ENCODE results near the gene ZNF91. TPM values are rescaled to one million over a fixed set of nuclear protein-coding genes. Genes with fewer than 3 reads are reported as not detected.
"Not testable (repeated sequence)": the region's sequence is repeated elsewhere in the genome, so short reads cannot be mapped to it uniquely, and the experiment has no call there.

Gene ZNF91
- total RNA-seq, 1 experiment from 2014 or later, result 19.0 TPM

DNA sequence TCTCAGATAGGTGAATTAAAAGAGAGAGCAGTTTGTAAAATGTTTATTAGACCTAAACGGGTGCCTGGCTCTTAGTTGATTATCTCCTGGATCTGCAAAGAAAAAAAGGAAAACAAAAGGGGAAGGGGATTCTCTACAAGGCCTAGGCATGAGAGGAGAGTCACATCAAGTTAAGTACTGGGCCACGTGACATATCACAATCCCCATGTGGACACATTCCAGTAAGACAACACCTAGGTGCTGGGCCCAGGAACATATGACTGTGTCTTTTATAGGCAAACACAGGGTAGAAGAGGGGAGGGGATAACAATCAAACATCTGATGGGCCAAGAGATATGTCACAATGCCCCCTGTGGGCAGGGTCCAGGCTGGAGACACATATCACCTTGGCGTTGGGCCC is 4.2 kb upstream of the ZNF91 start:
- H3K27ac Mint-ChIP-seq (ENCODE audit: unreplicated experiment), result no peak overlapping the region
- peaks cover 10% of the 10 kb centered on the region for H3K36me3 Mint-ChIP-seq (ENCODE audit: insufficient read depth, unreplicated experiment)
- TF ChIP-seq, protein P1, sequence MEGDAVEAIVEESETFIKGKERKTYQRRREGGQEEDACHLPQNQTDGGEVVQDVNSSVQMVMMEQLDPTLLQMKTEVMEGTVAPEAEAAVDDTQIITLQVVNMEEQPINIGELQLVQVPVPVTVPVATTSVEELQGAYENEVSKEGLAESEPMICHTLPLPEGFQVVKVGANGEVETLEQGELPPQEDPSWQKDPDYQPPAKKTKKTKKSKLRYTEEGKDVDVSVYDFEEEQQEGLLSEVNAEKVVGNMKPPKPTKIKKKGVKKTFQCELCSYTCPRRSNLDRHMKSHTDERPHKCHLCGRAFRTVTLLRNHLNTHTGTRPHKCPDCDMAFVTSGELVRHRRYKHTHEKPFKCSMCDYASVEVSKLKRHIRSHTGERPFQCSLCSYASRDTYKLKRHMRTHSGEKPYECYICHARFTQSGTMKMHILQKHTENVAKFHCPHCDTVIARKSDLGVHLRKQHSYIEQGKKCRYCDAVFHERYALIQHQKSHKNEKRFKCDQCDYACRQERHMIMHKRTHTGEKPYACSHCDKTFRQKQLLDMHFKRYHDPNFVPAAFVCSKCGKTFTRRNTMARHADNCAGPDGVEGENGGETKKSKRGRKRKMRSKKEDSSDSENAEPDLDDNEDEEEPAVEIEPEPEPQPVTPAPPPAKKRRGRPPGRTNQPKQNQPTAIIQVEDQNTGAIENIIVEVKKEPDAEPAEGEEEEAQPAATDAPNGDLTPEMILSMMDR (IDR thresholded peaks at IDR 0.05; ENCODE audit: unreplicated experiment), result no peak
- no peak for DNase-seq
- CTCF ChIA-PET, result no interaction called here
- no peaks in the 10 kb centered on the region for H3K4me1 Mint-ChIP-seq (ENCODE audit: low read depth, unreplicated experiment)
- BruUV-seq (replicated peaks), result no TSS peak
- intact Hi-C loops (cut with micrococcal nuclease; ENCODE audit: unreplicated experiment), result no loop called here
- no peaks in the 10 kb centered on the region for H3K9me3 Mint-ChIP-seq (ENCODE audit: low read depth, unreplicated experiment)
- no peak overlapping the region for H3K4me3 Mint-ChIP-seq (ENCODE audit: low read depth, unreplicated experiment)
- no peaks in the 10 kb centered on the region for H3K27me3 Mint-ChIP-seq (ENCODE audit: unreplicated experiment)

DNA sequence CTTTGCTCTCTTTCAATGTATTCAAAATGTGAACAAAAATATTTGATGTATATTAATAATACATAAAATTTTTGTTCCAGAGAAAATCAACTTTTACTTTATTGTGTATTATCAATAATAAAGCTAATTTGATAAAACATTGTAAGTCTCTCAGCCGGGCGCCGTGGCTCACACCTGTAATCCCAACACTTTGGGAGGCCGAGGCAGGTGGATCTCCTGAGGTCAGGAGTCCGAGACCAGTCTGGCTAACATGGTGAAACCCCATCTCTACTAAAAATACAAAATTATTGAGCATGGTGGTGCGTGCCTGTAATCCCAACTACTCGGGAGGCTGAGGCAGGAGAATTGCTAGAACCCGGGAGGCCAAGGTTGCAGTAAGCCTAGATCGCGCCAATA is 449 bp upstream of the ZNF91 start:
- BruUV-seq (replicated peaks); H3K4me1 Mint-ChIP-seq (ENCODE audit: low read depth, unreplicated experiment); intact Hi-C loops (cut with micrococcal nuclease; ENCODE audit: unreplicated experiment); H3K27ac Mint-ChIP-seq (ENCODE audit: unreplicated experiment); H3K27me3 Mint-ChIP-seq (ENCODE audit: unreplicated experiment); H3K9me3 Mint-ChIP-seq (ENCODE audit: low read depth, unreplicated experiment); DNase-seq: not testable (repeated sequence)
- CTCF ChIA-PET, result interaction anchor here (1.1 kb wide), 1 partner anchor 13 kb away, joined by 3 read pairs; no protein-coding TSS in a partner anchor
- peaks cover 30% of the 10 kb centered on the region for H3K36me3 Mint-ChIP-seq (ENCODE audit: insufficient read depth, unreplicated experiment)
- peak overlapping the region; percentile 80 for H3K4me3 Mint-ChIP-seq (ENCODE audit: low read depth, unreplicated experiment)

DNA sequence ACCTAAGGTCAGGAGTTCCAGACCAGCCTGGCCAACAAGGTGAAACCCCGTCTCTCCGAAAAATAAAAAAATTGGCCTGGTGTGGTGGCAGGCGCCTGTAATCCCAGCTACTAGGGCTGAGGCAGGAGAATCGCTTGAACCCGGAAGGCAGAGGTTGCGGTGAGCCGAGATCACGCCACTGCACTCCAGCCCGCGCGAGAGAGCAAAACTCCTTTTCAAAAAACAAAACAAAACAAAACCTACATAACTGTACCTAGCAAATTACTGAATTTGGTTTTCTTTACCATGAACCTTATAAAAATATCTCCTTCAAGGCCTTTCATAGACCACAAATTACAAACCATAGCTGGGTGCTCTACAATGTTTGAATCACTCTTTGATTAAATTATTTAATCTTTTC is 760 bp downstream of the ZNF91 start:
- no TSS peak for BruUV-seq (replicated peaks)
- peaks cover 30% of the 10 kb centered on the region for H3K36me3 Mint-ChIP-seq (ENCODE audit: insufficient read depth, unreplicated experiment)

DNA sequence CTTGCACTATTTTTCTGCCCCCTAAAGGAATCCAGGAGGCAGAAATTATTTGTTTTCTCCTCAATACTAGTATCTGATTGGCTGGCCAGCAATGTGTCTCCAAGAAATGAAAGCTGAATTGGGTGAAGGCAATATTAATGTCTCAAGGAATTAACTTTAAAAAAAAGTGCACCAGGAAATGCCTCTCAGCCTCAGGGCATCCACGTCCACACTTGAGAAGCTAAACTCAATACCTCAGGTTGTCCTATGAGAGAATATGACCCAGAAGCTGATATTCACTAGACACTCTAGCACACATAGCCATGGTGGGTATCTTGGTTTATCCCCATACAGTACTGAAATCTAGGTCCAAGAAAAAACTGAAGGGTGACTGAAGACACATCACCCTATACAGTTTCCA is 2.1 kb downstream of the ZNF91 start:
- DNase-seq, result no peak
- H3K4me3 Mint-ChIP-seq (ENCODE audit: low read depth, unreplicated experiment), result no peak overlapping the region
- H3K4me1 Mint-ChIP-seq (ENCODE audit: low read depth, unreplicated experiment), result no peaks in the 10 kb centered on the region
- no TSS peak for BruUV-seq (replicated peaks)
- TF ChIP-seq, protein P1 (IDR thresholded peaks at IDR 0.05; ENCODE audit: unreplicated experiment), result no peak
- intact Hi-C loops (cut with micrococcal nuclease; ENCODE audit: unreplicated experiment), result no loop called here
- no peak overlapping the region for H3K27ac Mint-ChIP-seq (ENCODE audit: unreplicated experiment)
- CTCF ChIA-PET, result no interaction called here
- H3K27me3 Mint-ChIP-seq (ENCODE audit: unreplicated experiment), result no peaks in the 10 kb centered on the region
- H3K36me3 Mint-ChIP-seq (ENCODE audit: insufficient read depth, unreplicated experiment), result peaks cover 42% of the 10 kb centered on the region
- H3K9me3 Mint-ChIP-seq (ENCODE audit: low read depth, unreplicated experiment), result peaks cover 7% of the 10 kb centered on the region

More for the DNA sequence above, 760 bp downstream of the ZNF91 start:
- H3K27me3 Mint-ChIP-seq (ENCODE audit: unreplicated experiment), result no peaks in the 10 kb centered on the region
- TF ChIP-seq, protein P1 (IDR thresholded peaks at IDR 0.05; ENCODE audit: unreplicated experiment), result no peak
- intact Hi-C loops (cut with micrococcal nuclease; ENCODE audit: unreplicated experiment), result no loop called here
- peak; percentile 15 for DNase-seq
- peak overlapping the region; percentile 80 for H3K4me3 Mint-ChIP-seq (ENCODE audit: low read depth, unreplicated experiment)
- peaks cover 7% of the 10 kb centered on the region for H3K9me3 Mint-ChIP-seq (ENCODE audit: low read depth, unreplicated experiment)
- CTCF ChIA-PET, result no interaction called here
- no peaks in the 10 kb centered on the region for H3K4me1 Mint-ChIP-seq (ENCODE audit: low read depth, unreplicated experiment)
- peak overlapping the region; percentile 83 for H3K27ac Mint-ChIP-seq (ENCODE audit: unreplicated experiment)

DNA sequence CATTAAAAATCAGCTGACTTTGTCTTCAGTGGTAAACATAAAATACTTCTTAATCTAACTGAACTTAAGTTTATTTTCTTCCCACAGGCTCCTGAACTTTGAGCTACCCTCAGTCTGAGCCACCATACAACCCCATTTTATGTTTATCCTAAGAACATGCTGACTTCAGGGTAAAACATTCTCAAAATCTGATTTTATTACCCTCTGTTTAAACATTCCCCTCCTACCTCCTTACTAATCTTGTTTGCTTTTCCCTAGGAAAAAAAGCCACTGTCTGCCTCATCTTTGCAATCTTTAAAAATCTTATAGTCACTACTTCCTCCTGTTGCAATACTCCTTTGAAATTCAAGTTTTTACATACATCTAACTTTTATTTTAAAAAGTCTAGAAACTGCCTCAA is 4.0 kb downstream of the ZNF91 start:
- peak overlapping the region; percentile 9 for H3K27ac Mint-ChIP-seq (ENCODE audit: unreplicated experiment)
- no TSS peak for BruUV-seq (replicated peaks)
- TF ChIP-seq, protein P1 (IDR thresholded peaks at IDR 0.05; ENCODE audit: unreplicated experiment), result no peak
- no peaks in the 10 kb centered on the region for H3K4me1 Mint-ChIP-seq (ENCODE audit: low read depth, unreplicated experiment)
- H3K27me3 Mint-ChIP-seq (ENCODE audit: unreplicated experiment), result no peaks in the 10 kb centered on the region
- H3K4me3 Mint-ChIP-seq (ENCODE audit: low read depth, unreplicated experiment), result no peak overlapping the region
- peaks cover 48% of the 10 kb centered on the region for H3K36me3 Mint-ChIP-seq (ENCODE audit: insufficient read depth, unreplicated experiment)
- no peak for DNase-seq
- intact Hi-C loops (cut with micrococcal nuclease; ENCODE audit: unreplicated experiment), result no loop called here
- peaks cover 7% of the 10 kb centered on the region for H3K9me3 Mint-ChIP-seq (ENCODE audit: low read depth, unreplicated experiment)
- CTCF ChIA-PET, result no interaction called here
